GM12875 (cell line): Measurements from ENCODE around the gene S100A12.
"Not testable (repeated sequence)": the region's sequence is repeated elsewhere in the genome, so short reads cannot be mapped to it uniquely, and the experiment has no call there.

Experiments used
- H3K4me3 ChIP-seq: one replicate; pipeline ENCODE4 v1.5.1; 2011; ENCODE audit warnings: low read depth, low read length, control low read depth
- CTCF ChIP-seq: IDR thresholded peaks from 2 replicates; pipeline ENCODE4 v1.5.1; 2011; ENCODE audit warnings: low read depth, mild to moderate bottlenecking, control low read depth, inconsistent platforms, low read length, moderate library complexity, borderline replicate concordance; ENCODE audit not compliant: insufficient read depth

The S100A12 gene

GRCh38 chr1:153375511-153375910, at the start of gene S100A12:
Gene S100A12 (minus strand): TSS chr1:153375621. CDS start chr1:153374592, 1,029 bp downstream.
- no peak within 1 kb of the TSS for H3K4me3 ChIP-seq
- no peak for TF ChIP-seq CTCF

- no peak for TF ChIP-seq CTCF
- no peak overlapping the region for H3K4me3 ChIP-seq
Measured at GRCh38 chr1:153422450-153423068, 47.1 kb upstream of the S100A12 start.

GRCh38 chr1:153420306-153420705, 44.9 kb upstream of the S100A12 start:
- no peak for TF ChIP-seq CTCF

GRCh38 chr1:153419436-153419793, 44.0 kb upstream of the S100A12 start:
- not testable (repeated sequence) for H3K4me3 ChIP-seq

More at GRCh38 chr1:153420306-153420705, 44.9 kb upstream of the S100A12 start:
- H3K4me3 ChIP-seq: no peak overlapping the region

- not testable (repeated sequence) for H3K4me3 ChIP-seq
Measured at GRCh38 chr1:153418758-153419435, 43.5 kb upstream of the S100A12 start.

GRCh38 chr1:153417136-153417888, 41.9 kb upstream of the S100A12 start:
- TF ChIP-seq CTCF: no peak
- H3K4me3 ChIP-seq: no peak overlapping the region

- TF ChIP-seq CTCF: no peak
- H3K4me3 ChIP-seq: no peak within 1 kb of the TSS
Measured at GRCh38 chr1:153415850-153416570, 40.6 kb upstream of the S100A12 start, which contains the start of gene S100A7A. Gene S100A7A (plus strand): TSS chr1:153416520. CDS start chr1:153418083, 1,563 bp downstream.

GRCh38 chr1:153413961-153414360, 38.5 kb upstream of the S100A12 start:
- H3K4me3 ChIP-seq: not testable (repeated sequence)

GRCh38 chr1:153407274-153407673, 31.9 kb upstream of the S100A12 start:
- H3K4me3 ChIP-seq: not testable (repeated sequence)

GRCh38 chr1:153405825-153406599, 30.6 kb upstream of the S100A12 start:
- H3K4me3 ChIP-seq: not testable (repeated sequence)
